SK-N-SH treated with all-trans-retinoic acid at 6 μM for 48 hours (cell line): Measurements from ENCODE around the gene ZNF454.

Source experiments
- ATAC-seq: fragments of 200-7000 bp; cut with Tn5 transposase; 3 replicates; pipeline ENCODE4 v1.9.1; 2020; ENCODE audit warnings: mild to moderate bottlenecking, moderate library complexity
- ARNTL ChIP-seq: fragments of 450-650 bp; formaldehyde crosslinking; IDR thresholded peaks from 2 replicates; pipeline ENCODE4 v1.5.0; 2020; ENCODE audit warnings: low read depth, mild to moderate bottlenecking, moderate library complexity, borderline replicate concordance
- BACH2 ChIP-seq: fragments of 250-450 bp; sonication (Bioruptor Pico); IDR thresholded peaks from 2 replicates; pipeline ENCODE4 v1.9.0; 2021; ENCODE audit warnings: mild to moderate bottlenecking, borderline replicate concordance
- CSDC2 ChIP-seq: fragments of 250-450 bp; sonication (Bioruptor Pico); IDR thresholded peaks from 2 replicates; pipeline ENCODE4 v1.5.0; 2020; ENCODE audit warnings: mild to moderate bottlenecking, moderate library complexity
- ESRRG ChIP-seq: fragments of 250-450 bp; sonication (Bioruptor Pico); IDR thresholded peaks from 2 replicates; pipeline ENCODE4 v1.6.1; 2021; ENCODE audit warnings: mild to moderate bottlenecking
- GLIS3 ChIP-seq: fragments of 250-450 bp; sonication (Bioruptor Pico); IDR thresholded peaks from 2 replicates; pipeline ENCODE4 v1.5.0; 2020; ENCODE audit warnings: mild to moderate bottlenecking, moderate library complexity
- ISL1 ChIP-seq: fragments of 250-450 bp; sonication (Bioruptor Pico); IDR thresholded peaks from 2 replicates; pipeline ENCODE4 v2.1.2; 2022; ENCODE audit warnings: mild to moderate bottlenecking, moderate library complexity
- OSR1 ChIP-seq: fragments of 250-450 bp; sonication (Bioruptor Pico); IDR thresholded peaks from 2 replicates; pipeline ENCODE4 v1.8.0; 2022; ENCODE audit warnings: moderate library complexity, mild to moderate bottlenecking, inconsistent platforms
- PPARA ChIP-seq: fragments of 250-450 bp; sonication (Bioruptor Pico); IDR thresholded peaks from 2 replicates; pipeline ENCODE4 v1.5.0; 2020; ENCODE audit warnings: mild to moderate bottlenecking, borderline replicate concordance
- RARB ChIP-seq: fragments of 250-450 bp; sonication (Bioruptor Pico); IDR thresholded peaks from 2 replicates; pipeline ENCODE4 v1.8.0; 2021; ENCODE audit warnings: mild to moderate bottlenecking, moderate library complexity
- SNAI2 ChIP-seq: fragments of 250-450 bp; sonication (Bioruptor Pico); IDR thresholded peaks from 2 replicates; pipeline ENCODE4 v1.5.0; 2020; ENCODE audit warnings: mild to moderate bottlenecking, moderate library complexity
- TCF4 ChIP-seq: fragments of 250-450 bp; sonication (Bioruptor Pico); IDR thresholded peaks from 2 replicates; pipeline ENCODE4 v1.8.0; 2021; ENCODE audit warnings: mild to moderate bottlenecking, moderate library complexity, borderline replicate concordance
- ZC3H10 ChIP-seq: fragments of 250-450 bp; sonication (Bioruptor Pico); IDR thresholded peaks from 2 replicates; pipeline ENCODE4 v1.5.1; 2021; ENCODE audit warnings: mild to moderate bottlenecking, moderate library complexity
- ZFP30 ChIP-seq: fragments of 450-650 bp; formaldehyde crosslinking; IDR thresholded peaks from 2 replicates; pipeline ENCODE4 v1.5.0; 2022; ENCODE audit warnings: mild to moderate bottlenecking, moderate library complexity
- ZNF565 ChIP-seq: fragments of 450-650 bp; formaldehyde crosslinking; conservative IDR thresholded peaks from 2 replicates; pipeline ENCODE4 v1.5.0; 2020; ENCODE audit warnings: low read depth, mild to moderate bottlenecking, moderate library complexity
- ZNF70 ChIP-seq: fragments of 450-650 bp; formaldehyde crosslinking; IDR thresholded peaks from 2 replicates; pipeline ENCODE4 v1.5.0; 2020; ENCODE audit warnings: mild to moderate bottlenecking, moderate library complexity
- ZNF8 ChIP-seq: fragments of 450-650 bp; formaldehyde crosslinking; IDR thresholded peaks from 2 replicates; pipeline ENCODE4 v1.5.0; 2020; ENCODE audit warnings: mild to moderate bottlenecking, moderate library complexity
- TF ChIP-seq, protein P1 (sequence below): fragments of 250-450 bp; sonication (Bioruptor Pico); IDR thresholded peaks from 2 replicates; pipeline ENCODE4 v1.8.0; 2021; ENCODE audit warnings: low read depth, mild to moderate bottlenecking, moderate library complexity, borderline replicate concordance
- TF ChIP-seq, protein P2 (sequence below): fragments of 250-450 bp; sonication (Bioruptor Pico); IDR thresholded peaks from 2 replicates; pipeline ENCODE4 v1.5.1; 2021; ENCODE audit warnings: mild to moderate bottlenecking, moderate library complexity
- TF ChIP-seq, protein P3 (sequence below): fragments of 250-450 bp; sonication (Bioruptor Pico); IDR thresholded peaks from 2 replicates; pipeline ENCODE4 v1.5.0; 2020; ENCODE audit warnings: mild to moderate bottlenecking, moderate library complexity
- TF ChIP-seq, protein P4 (sequence below): fragments of 250-450 bp; sonication (Bioruptor Pico); IDR thresholded peaks from 2 replicates; pipeline ENCODE4 v1.8.0; 2020; ENCODE audit warnings: mild to moderate bottlenecking, moderate library complexity, borderline replicate concordance
- TF ChIP-seq, protein P5 (sequence below): fragments of 250-450 bp; sonication (Bioruptor Pico); IDR thresholded peaks from 2 replicates; pipeline ENCODE4 v1.5.1; 2020; ENCODE audit warnings: low read depth, mild to moderate bottlenecking, moderate library complexity

ZNF454 gene

DNA sequence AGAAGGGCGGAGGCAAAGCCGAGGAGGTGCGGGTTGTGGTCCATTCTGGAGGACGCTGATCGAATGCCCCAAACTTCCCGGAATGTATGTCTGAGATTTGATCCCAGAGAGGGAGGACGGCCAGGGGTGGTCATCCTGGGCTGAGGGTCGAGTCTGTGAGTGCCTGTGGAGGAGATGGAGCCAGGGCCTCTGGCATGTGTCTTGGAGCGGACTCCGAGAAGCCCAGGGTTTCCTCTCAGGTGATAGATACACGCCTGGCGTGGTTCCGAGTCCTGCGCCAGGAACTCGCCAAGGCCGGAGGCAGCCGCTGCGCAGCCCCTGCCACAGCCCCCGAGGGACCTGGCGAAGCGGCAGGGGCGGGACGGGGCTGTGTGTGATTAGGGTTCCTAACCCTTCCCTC is 363 bp downstream of the ZNF454 start:
- no peak for ATAC-seq

DNA sequence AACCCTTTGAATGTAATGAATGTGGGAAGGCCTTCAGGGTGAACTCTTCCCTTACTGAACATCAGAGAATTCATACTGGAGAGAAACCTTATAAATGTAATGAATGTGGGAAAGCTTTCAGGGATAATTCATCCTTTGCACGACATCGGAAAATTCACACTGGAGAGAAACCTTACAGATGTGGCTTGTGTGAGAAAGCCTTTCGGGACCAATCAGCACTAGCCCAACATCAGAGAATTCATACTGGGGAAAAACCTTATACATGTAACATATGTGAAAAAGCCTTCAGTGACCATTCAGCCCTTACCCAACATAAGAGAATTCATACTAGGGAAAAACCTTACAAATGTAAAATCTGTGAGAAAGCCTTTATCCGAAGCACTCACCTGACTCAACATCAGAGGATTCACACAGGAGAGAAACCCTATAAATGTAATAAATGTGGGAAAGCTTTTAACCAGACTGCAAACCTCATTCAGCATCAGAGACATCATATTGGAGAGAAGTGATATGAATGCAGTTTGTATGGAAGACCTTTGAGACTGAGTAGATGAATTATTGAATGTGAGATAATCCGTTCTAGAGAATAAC is 24.6 kb downstream of the ZNF454 start:
- ATAC-seq, result no peak
- TF ChIP-seq CSDC2, result no peak
- no peak for TF ChIP-seq ZNF565
- TF ChIP-seq ISL1, result no peak
- TF ChIP-seq ARNTL, result no peak
- TF ChIP-seq, protein P1, sequence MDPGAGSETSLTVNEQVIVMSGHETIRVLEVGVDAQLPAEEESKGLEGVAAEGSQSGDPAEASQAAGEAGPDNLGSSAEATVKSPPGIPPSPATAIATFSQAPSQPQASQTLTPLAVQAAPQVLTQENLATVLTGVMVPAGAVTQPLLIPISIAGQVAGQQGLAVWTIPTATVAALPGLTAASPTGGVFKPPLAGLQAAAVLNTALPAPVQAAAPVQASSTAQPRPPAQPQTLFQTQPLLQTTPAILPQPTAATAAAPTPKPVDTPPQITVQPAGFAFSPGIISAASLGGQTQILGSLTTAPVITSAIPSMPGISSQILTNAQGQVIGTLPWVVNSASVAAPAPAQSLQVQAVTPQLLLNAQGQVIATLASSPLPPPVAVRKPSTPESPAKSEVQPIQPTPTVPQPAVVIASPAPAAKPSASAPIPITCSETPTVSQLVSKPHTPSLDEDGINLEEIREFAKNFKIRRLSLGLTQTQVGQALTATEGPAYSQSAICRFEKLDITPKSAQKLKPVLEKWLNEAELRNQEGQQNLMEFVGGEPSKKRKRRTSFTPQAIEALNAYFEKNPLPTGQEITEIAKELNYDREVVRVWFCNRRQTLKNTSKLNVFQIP (CRISPR knock-in tag), result no peak
- TF ChIP-seq, protein P2, sequence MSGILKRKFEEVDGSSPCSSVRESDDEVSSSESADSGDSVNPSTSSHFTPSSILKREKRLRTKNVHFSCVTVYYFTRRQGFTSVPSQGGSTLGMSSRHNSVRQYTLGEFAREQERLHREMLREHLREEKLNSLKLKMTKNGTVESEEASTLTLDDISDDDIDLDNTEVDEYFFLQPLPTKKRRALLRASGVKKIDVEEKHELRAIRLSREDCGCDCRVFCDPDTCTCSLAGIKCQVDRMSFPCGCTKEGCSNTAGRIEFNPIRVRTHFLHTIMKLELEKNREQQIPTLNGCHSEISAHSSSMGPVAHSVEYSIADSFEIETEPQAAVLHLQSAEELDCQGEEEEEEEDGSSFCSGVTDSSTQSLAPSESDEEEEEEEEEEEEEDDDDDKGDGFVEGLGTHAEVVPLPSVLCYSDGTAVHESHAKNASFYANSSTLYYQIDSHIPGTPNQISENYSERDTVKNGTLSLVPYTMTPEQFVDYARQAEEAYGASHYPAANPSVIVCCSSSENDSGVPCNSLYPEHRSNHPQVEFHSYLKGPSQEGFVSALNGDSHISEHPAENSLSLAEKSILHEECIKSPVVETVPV (CRISPR knock-in tag), result no peak
- TF ChIP-seq ZC3H10 (CRISPR knock-in tag), result no peak
- TF ChIP-seq ESRRG (CRISPR knock-in tag), result no peak
- no peak for TF ChIP-seq GLIS3 (CRISPR knock-in tag)
- TF ChIP-seq, protein P3, sequence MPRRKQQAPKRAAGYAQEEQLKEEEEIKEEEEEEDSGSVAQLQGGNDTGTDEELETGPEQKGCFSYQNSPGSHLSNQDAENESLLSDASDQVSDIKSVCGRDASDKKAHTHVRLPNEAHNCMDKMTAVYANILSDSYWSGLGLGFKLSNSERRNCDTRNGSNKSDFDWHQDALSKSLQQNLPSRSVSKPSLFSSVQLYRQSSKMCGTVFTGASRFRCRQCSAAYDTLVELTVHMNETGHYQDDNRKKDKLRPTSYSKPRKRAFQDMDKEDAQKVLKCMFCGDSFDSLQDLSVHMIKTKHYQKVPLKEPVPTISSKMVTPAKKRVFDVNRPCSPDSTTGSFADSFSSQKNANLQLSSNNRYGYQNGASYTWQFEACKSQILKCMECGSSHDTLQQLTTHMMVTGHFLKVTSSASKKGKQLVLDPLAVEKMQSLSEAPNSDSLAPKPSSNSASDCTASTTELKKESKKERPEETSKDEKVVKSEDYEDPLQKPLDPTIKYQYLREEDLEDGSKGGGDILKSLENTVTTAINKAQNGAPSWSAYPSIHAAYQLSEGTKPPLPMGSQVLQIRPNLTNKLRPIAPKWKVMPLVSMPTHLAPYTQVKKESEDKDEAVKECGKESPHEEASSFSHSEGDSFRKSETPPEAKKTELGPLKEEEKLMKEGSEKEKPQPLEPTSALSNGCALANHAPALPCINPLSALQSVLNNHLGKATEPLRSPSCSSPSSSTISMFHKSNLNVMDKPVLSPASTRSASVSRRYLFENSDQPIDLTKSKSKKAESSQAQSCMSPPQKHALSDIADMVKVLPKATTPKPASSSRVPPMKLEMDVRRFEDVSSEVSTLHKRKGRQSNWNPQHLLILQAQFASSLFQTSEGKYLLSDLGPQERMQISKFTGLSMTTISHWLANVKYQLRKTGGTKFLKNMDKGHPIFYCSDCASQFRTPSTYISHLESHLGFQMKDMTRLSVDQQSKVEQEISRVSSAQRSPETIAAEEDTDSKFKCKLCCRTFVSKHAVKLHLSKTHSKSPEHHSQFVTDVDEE, result no peak
- TF ChIP-seq, protein P4, sequence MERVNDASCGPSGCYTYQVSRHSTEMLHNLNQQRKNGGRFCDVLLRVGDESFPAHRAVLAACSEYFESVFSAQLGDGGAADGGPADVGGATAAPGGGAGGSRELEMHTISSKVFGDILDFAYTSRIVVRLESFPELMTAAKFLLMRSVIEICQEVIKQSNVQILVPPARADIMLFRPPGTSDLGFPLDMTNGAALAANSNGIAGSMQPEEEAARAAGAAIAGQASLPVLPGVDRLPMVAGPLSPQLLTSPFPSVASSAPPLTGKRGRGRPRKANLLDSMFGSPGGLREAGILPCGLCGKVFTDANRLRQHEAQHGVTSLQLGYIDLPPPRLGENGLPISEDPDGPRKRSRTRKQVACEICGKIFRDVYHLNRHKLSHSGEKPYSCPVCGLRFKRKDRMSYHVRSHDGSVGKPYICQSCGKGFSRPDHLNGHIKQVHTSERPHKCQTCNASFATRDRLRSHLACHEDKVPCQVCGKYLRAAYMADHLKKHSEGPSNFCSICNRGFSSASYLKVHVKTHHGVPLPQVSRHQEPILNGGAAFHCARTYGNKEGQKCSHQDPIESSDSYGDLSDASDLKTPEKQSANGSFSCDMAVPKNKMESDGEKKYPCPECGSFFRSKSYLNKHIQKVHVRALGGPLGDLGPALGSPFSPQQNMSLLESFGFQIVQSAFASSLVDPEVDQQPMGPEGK (CRISPR knock-in tag), result no peak
- no peak for TF ChIP-seq ZFP30 (CRISPR knock-in tag)
- no peak for TF ChIP-seq TCF4 (CRISPR knock-in tag)
- TF ChIP-seq OSR1, result no peak
- no peak for TF ChIP-seq SNAI2 (CRISPR knock-in tag)
- no peak for TF ChIP-seq BACH2 (CRISPR knock-in tag)
- TF ChIP-seq ZNF8 (CRISPR knock-in tag), result no peak
- no peak for TF ChIP-seq RARB
- TF ChIP-seq ZNF70, result no peak

More for the DNA sequence above, 363 bp downstream of the ZNF454 start:
- no peak for TF ChIP-seq ZNF565
- TF ChIP-seq ESRRG (CRISPR knock-in tag), result no peak
- TF ChIP-seq, protein P5, sequence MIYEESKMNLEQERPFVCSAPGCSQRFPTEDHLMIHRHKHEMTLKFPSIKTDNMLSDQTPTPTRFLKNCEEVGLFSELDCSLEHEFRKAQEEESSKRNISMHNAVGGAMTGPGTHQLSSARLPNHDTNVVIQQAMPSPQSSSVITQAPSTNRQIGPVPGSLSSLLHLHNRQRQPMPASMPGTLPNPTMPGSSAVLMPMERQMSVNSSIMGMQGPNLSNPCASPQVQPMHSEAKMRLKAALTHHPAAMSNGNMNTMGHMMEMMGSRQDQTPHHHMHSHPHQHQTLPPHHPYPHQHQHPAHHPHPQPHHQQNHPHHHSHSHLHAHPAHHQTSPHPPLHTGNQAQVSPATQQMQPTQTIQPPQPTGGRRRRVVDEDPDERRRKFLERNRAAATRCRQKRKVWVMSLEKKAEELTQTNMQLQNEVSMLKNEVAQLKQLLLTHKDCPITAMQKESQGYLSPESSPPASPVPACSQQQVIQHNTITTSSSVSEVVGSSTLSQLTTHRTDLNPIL, result no peak
- no peak for TF ChIP-seq ZNF8 (CRISPR knock-in tag)
- no peak for TF ChIP-seq RARB
- TF ChIP-seq, protein P1 (CRISPR knock-in tag), result no peak
- TF ChIP-seq PPARA (CRISPR knock-in tag), result no peak
